Tibial artery (tissue), 4 donors: ENCODE data around the gene TRIM65.
A peak's percentile ranks its signal among the peaks of the same experiment; 100 is the strongest.

Experiments
- DNase-seq, 2 donors: peaks; one replicate each; pipeline ENCODE4 v3.0.0-alpha.2; 2019
- H3K27ac ChIP-seq, 2 donors: fragments of 200-600 bp; sonication (generic) in 1 of 2; 1 replicate in 1 of 2; 2 replicates in 1 of 2; pipeline ENCODE4 v1.5.1; 2018 to 2019; ENCODE audit warnings: mild to moderate bottlenecking in 1 of 2
- H3K27me3 ChIP-seq, 2 donors: fragments of 200-600 bp; sonication (generic) in 1 of 2; one replicate each; pipeline versions ENCODE4 v1.5.1 to v1.6.0; 2016 to 2019
- H3K36me3 ChIP-seq, 3 donors: fragments of 200-600 bp; sonication (generic) in 2 of 3; one replicate each; pipeline ENCODE4 v1.5.1; 2016 to 2019; ENCODE audit warnings: mild to moderate bottlenecking in 2 of 3
- H3K4me1 ChIP-seq, 4 donors: fragments of 200-600 bp; sonication (generic) in 2 of 4; 1 replicate in 3 of 4; 2 replicates in 1 of 4; pipeline ENCODE4 v1.5.1; 2016 to 2019
- H3K4me3 ChIP-seq, 2 donors: fragments of 200-600 bp; sonication (generic) in 1 of 2; 1 replicate in 1 of 2; 2 replicates in 1 of 2; pipeline ENCODE4 v1.5.1; 2018 to 2019; ENCODE audit warnings: mild to moderate bottlenecking in 2 of 2
- H3K9me3 ChIP-seq, 3 donors: fragments of 200-600 bp; sonication (generic) in 1 of 3; one replicate each; pipeline ENCODE4 v1.5.1; 2016 to 2019
- intact Hi-C: fragments of 100-400 bp; cut with DNase I; formaldehyde crosslinking; loops from one replicate; pipeline ENCODE4 v1.15.0; 2023; ENCODE audit warnings: low total_unique reads
- TF ChIP-seq, protein P1 (sequence below), 2 experiments: fragments of 200-600 bp in 1 of 2; fragments of 450-650 bp in 1 of 2; IDR thresholded peaks; one replicate each; pipeline ENCODE4 v1.5.1; 2017 to 2019; ENCODE audit warnings: antibody characterized with exemption in 2 of 2, mild to moderate bottlenecking in 1 of 2, moderate library complexity in 1 of 2

Gene TRIM65

DNA sequence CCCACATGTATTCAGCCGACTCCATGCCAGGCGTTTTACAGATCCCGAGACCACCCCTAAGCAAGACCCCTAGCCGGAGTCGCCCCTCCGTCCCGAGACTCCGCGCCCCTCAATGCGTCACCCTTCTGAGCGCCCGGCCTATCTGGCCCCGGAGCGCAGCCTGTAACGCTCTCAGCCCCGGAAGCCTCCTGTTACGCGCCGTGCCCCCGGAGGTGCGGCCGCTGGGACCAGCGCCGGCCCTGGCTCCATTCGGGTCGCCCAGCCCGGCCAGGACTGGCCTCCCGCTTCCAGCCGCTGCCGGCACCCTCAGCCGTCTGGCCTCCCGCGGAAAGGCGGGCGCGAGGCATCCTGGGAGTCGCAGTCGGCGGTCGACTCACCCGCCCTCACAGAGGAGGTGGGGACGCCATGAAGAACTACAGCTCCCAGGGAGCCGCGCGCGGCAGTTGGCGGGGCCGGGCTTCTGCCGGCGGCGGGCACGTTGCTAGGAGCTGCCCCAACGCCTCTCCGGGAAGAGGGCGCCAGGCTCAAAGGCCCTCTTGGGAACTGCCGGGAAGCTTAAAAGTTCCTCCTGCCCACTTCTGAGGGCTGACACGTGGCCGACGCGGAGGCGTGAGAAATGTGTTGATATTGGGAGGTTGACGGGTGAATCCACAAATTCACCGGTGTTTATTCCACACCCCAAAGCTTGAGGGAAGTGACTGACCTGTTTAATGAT lies 44.1 kb upstream of the TRIM65 start, which contains the start of gene FBF1:
TSS of gene FBF1 (minus strand) at position 316 of the 715 bp plus-strand sequence. CDS start 2,893 bp downstream, outside the sequence.
- Histone ChIP-seq H3K27ac (peak within 1 kb of the TSS; percentile 74 to 76), H3K9me3 (no peaks in the 10 kb centered on the region), H3K27me3 (no peaks in the 10 kb centered on the region), H3K36me3 (peaks cover 6 to 14% (median 10%) of the 10 kb centered on the region in 3 donors), H3K4me3 (peak within 1 kb of the TSS; percentile 69 to 82), H3K4me1 (peaks cover 0 to 12% (median 8%) of the 10 kb centered on the region in 4 donors)
- TF ChIP-seq, protein P1, sequence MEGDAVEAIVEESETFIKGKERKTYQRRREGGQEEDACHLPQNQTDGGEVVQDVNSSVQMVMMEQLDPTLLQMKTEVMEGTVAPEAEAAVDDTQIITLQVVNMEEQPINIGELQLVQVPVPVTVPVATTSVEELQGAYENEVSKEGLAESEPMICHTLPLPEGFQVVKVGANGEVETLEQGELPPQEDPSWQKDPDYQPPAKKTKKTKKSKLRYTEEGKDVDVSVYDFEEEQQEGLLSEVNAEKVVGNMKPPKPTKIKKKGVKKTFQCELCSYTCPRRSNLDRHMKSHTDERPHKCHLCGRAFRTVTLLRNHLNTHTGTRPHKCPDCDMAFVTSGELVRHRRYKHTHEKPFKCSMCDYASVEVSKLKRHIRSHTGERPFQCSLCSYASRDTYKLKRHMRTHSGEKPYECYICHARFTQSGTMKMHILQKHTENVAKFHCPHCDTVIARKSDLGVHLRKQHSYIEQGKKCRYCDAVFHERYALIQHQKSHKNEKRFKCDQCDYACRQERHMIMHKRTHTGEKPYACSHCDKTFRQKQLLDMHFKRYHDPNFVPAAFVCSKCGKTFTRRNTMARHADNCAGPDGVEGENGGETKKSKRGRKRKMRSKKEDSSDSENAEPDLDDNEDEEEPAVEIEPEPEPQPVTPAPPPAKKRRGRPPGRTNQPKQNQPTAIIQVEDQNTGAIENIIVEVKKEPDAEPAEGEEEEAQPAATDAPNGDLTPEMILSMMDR (IDR thresholded peaks at IDR 0.05) = peak in 1 of 2 experiments; percentile 4
- DNase-seq = peak; percentile 93 to 97
- intact Hi-C loops = no loop called here

DNA sequence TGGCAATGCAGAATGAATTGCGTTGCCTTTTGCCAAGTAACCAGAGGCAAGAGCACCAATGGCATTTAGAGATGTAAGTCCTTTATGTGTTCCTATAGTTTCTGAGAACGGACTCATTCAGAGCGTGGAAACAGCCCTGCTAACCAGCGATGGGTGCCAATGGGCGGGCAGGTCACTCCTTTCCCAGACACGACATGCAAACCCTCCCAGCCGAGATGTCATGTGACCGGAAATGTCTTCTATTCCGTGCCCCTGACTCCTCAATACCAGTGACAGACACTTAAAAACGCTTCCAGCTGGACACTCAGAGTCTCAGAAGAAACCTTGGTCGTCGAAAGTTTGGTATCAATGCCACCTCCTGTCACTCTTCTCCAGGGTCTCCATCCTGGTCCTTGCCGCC lies 40.9 kb upstream of the TRIM65 start:
- intact Hi-C loops = no loop called here
- peaks cover 0 to 12% (median 8%) of the 10 kb centered on the region in 4 donors for H3K4me1 ChIP-seq
- TF ChIP-seq, protein P1 (IDR thresholded peaks at IDR 0.05) = no peak
- DNase-seq = no peak
- no peak overlapping the region for H3K4me3 ChIP-seq
- no peak overlapping the region for H3K27ac ChIP-seq
- no peaks in the 10 kb centered on the region for H3K27me3 ChIP-seq
- H3K36me3 ChIP-seq = no peaks in the 10 kb centered on the region
- H3K9me3 ChIP-seq = no peaks in the 10 kb centered on the region

DNA sequence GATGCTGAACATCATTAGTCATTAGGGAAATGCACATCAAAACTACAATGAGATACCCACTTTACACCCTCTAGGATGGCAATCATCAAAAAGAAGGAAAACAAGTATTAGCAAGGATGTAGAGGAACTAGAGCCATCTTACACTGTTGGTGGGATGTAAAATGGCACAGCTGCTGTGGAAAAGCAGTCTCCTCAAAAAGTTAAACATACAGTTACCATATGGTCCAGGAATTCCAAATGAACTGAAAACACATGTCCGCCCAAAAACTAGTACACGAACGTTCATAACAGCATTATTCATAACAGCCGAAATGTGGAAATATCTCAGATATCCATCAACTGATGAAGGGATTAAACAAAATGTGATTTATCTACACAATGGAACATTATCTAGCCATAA lies 37.1 kb upstream of the TRIM65 start:
- no peak overlapping the region for H3K27ac ChIP-seq
- no peaks in the 10 kb centered on the region for H3K36me3 ChIP-seq
- intact Hi-C loops = no loop called here
- DNase-seq = no peak
- no peaks in the 10 kb centered on the region for H3K9me3 ChIP-seq
- no peak overlapping the region for H3K4me3 ChIP-seq
- H3K4me1 ChIP-seq = no peaks in the 10 kb centered on the region
- TF ChIP-seq, protein P1 (IDR thresholded peaks at IDR 0.05) = no peak
- H3K27me3 ChIP-seq = no peaks in the 10 kb centered on the region

- Histone ChIP-seq H3K9me3 (no peaks in the 10 kb centered on the region), H3K4me1 (no peaks in the 10 kb centered on the region), H3K27ac (no peak overlapping the region), H3K27me3 (no peaks in the 10 kb centered on the region), H3K4me3 (no peak overlapping the region), H3K36me3 (no peaks in the 10 kb centered on the region)
- TF ChIP-seq, protein P1 (IDR thresholded peaks at IDR 0.05) = no peak
- DNase-seq = no peak
- intact Hi-C loops = no loop called here
Measured at GRCh38 chr17:75932852-75933251, 36.1 kb upstream of the TRIM65 start.

DNA sequence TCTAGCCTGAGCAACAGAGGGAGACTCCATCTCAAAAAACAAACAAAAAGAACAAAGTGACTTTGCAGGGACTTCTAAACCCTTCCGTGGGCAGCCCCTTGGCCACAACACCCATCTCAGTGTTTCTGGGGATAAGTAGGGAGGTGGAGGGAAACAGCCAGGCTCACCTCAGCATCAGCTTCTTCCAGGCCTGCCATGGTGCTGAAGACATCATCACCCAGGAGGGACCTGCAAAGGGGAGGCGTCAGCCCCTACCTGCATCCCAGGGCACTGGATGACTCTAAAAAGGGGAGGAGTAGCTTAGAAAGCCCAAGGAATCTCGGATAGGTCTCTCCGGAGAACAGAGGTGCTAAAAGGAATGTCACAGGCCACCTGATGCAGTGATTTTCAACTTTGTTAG lies 34.3 kb upstream of the TRIM65 start:
- no peaks in the 10 kb centered on the region for H3K27me3 ChIP-seq
- TF ChIP-seq, protein P1 (IDR thresholded peaks at IDR 0.05) = no peak
- no peaks in the 10 kb centered on the region for H3K9me3 ChIP-seq
- H3K4me1 ChIP-seq = no peaks in the 10 kb centered on the region
- intact Hi-C loops = no loop called here
- no peak overlapping the region for H3K27ac ChIP-seq
- DNase-seq = no peak
- no peak overlapping the region for H3K4me3 ChIP-seq
- H3K36me3 ChIP-seq = peaks cover 0 to 9% (median 6%) of the 10 kb centered on the region in 3 donors
